ENCODE measurements around the gene P2RX1.

P2RX1 gene

GRCh38 chr17:3873862-3874261 is 42.4 kb downstream of the P2RX1 start:
- TF ChIP-seq ZNF70 (CRISPR knock-in tag; IDR thresholded peaks at IDR 0.05) (no peak), ZNF8 (CRISPR knock-in tag; IDR thresholded peaks at IDR 0.05) (no peak), PPARA (CRISPR knock-in tag; IDR thresholded peaks at IDR 0.05; ENCODE audit: borderline replicate concordance) (no peak), ZFP30 (CRISPR knock-in tag; IDR thresholded peaks at IDR 0.05) (no peak), POU6F1 (CRISPR knock-in tag; IDR thresholded peaks at IDR 0.05; ENCODE audit: borderline replicate concordance, low read depth) (no peak), PATZ1 (CRISPR knock-in tag; IDR thresholded peaks at IDR 0.05; ENCODE audit: borderline replicate concordance) (no peak), CSDC2 (CRISPR knock-in tag; IDR thresholded peaks at IDR 0.05) (no peak), TOX (CRISPR knock-in tag; IDR thresholded peaks at IDR 0.05; ENCODE audit: borderline replicate concordance) (no peak), BACH2 (CRISPR knock-in tag; IDR thresholded peaks at IDR 0.05; ENCODE audit: borderline replicate concordance) (no peak), ZFP3 (CRISPR knock-in tag; IDR thresholded peaks at IDR 0.05) (no peak)
- no peak; the same call in 2 of the 3 replicates for ATAC-seq

DNA sequence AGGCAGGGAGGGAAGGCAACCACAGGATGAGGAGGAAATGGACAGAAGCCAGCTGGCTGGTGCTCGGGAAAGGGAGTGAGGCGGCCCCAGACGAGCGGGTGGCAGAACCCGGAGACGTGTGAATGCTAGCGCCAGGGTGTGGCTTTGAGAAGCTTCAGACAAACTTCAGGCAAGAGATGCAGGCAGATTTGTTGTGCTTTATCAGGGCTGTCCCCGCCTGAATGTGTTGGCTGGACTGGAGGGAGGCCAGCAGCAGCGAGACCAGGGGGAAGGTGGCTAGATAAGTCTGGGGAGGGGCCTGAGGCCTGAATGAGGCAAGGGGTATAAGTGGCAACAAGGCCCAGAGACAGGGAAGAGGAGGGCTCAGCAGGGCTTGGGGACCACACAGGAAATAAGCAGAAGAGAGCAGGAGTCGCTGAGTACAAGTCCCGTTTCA is 45.4 kb downstream of the P2RX1 start:
- ATAC-seq, result no peak; the same call in 2 of the 3 replicates
- TF ChIP-seq ZNF70 (CRISPR knock-in tag; IDR thresholded peaks at IDR 0.05) (no peak), RARB (CRISPR knock-in tag; IDR thresholded peaks at IDR 0.05) (no peak), POU6F1 (CRISPR knock-in tag; IDR thresholded peaks at IDR 0.05; ENCODE audit: borderline replicate concordance, low read depth) (no peak)

DNA sequence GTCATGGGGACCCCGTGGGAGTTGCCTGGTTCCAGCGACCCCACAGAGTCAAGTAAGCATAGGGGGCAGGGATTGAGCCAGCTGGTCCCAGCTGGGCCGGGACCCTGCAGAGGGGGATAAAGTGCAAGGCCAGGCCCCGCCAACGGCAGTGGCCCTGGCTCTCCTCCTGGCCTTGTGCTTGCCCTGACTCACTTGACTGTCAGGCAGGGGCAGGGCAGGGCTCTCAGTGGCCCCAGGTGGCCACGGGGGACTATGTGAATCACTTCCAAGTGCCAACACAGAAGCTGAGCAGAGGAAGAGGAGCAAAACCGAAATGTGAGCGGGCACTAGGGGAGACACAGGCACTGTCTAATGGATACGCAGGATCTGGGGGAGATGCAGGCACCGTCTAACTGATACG is 48.7 kb downstream of the P2RX1 start:
- TF ChIP-seq CSRNP3 (CRISPR knock-in tag; IDR thresholded peaks at IDR 0.05) (no peak), PATZ1 (CRISPR knock-in tag; IDR thresholded peaks at IDR 0.05; ENCODE audit: borderline replicate concordance) (no peak), RARB (CRISPR knock-in tag; IDR thresholded peaks at IDR 0.05) (no peak), ESRRG (CRISPR knock-in tag; IDR thresholded peaks at IDR 0.05) (no peak), TOX (CRISPR knock-in tag; IDR thresholded peaks at IDR 0.05; ENCODE audit: borderline replicate concordance) (no peak), SNAI2 (CRISPR knock-in tag; IDR thresholded peaks at IDR 0.05) (no peak), CSDC2 (CRISPR knock-in tag; IDR thresholded peaks at IDR 0.05) (no peak), POU6F1 (CRISPR knock-in tag; IDR thresholded peaks at IDR 0.05; ENCODE audit: borderline replicate concordance, low read depth) (no peak), ZFP30 (CRISPR knock-in tag; IDR thresholded peaks at IDR 0.05) (no peak), TCF4 (CRISPR knock-in tag; IDR thresholded peaks at IDR 0.05; ENCODE audit: borderline replicate concordance) (no peak), ZC3H10 (CRISPR knock-in tag; IDR thresholded peaks at IDR 0.05) (no peak), OSR1 (CRISPR knock-in tag; IDR thresholded peaks at IDR 0.05) (no peak), PPARA (CRISPR knock-in tag; IDR thresholded peaks at IDR 0.05; ENCODE audit: borderline replicate concordance) (no peak), ARNTL (CRISPR knock-in tag; IDR thresholded peaks at IDR 0.05; ENCODE audit: borderline replicate concordance, low read depth) (no peak), ZNF565 (CRISPR knock-in tag; conservative IDR thresholded peaks at IDR 0.05; ENCODE audit: low read depth) (no peak), BACH2 (CRISPR knock-in tag; IDR thresholded peaks at IDR 0.05; ENCODE audit: borderline replicate concordance) (no peak), ZFP3 (CRISPR knock-in tag; IDR thresholded peaks at IDR 0.05) (no peak), GLIS3 (CRISPR knock-in tag; IDR thresholded peaks at IDR 0.05) (no peak), ZNF8 (CRISPR knock-in tag; IDR thresholded peaks at IDR 0.05) (no peak), ZNF70 (CRISPR knock-in tag; IDR thresholded peaks at IDR 0.05) (no peak)
- ATAC-seq, result no peak

Measured in SK-N-SH treated with all-trans-retinoic acid at 6 μM for 48 hours (cell line).